ENCODE measurements around the gene MAML1. TPM values are rescaled to one million over a fixed set of nuclear protein-coding genes. Genes with fewer than 3 reads are reported as not detected.
"Not testable (repeated sequence)": the region's sequence is repeated elsewhere in the genome, so short reads cannot be mapped to it uniquely, and the experiment has no call there.

The MAML1 gene
- total and polyA plus RNA-seq, 2 experiments from 2014 or later: 7.5 to 15.9 TPM

- Histone ChIP-seq H3K4me3 (no peak overlapping the region), H3K27ac (peak overlapping the region; percentile 94), H3K4me1 (ENCODE audit: insufficient read depth) (peaks cover 17% of the 10 kb centered on the region), H2AFZ (no peak overlapping the region), H3K36me3 (replicated peaks; ENCODE audit: insufficient read depth, low read depth) (no peaks in the 10 kb centered on the region), H3K4me2 (peak overlapping the region; percentile 76), H3K9me3 (ENCODE audit: low read depth) (no peaks in the 10 kb centered on the region), H3K9me2 (replicated peaks; ENCODE audit: insufficient read depth) (no peaks in the 10 kb centered on the region), H3K79me2 (peaks cover 38% of the 10 kb centered on the region), H3K27me3 (no peaks in the 10 kb centered on the region), H4K20me1 (ENCODE audit: insufficient read depth, poor library complexity, severe bottlenecking) (peaks cover 23% of the 10 kb centered on the region)
- no peak for DNase-seq (ENCODE audit: low spot score)
- TF ChIP-seq EZH2 (IDR thresholded peaks at IDR 0.05; ENCODE audit: borderline replicate concordance) (no peak), EZH2phosphoT487 (IDR thresholded peaks at IDR 0.05; ENCODE audit: low read depth, severe bottlenecking, unreplicated experiment) (no peak), CTCF (IDR thresholded peaks at IDR 0.05; ENCODE audit: poor library complexity) (no peak)
- 88% methylated on average over 2 of the region's 2 CpGs for WGBS (ENCODE audit: low lambda C conversion rate, missing lambda C conversion rate)
These were observed 35.5 kb upstream of the MAML1 start for GRCh38 chr5:179697108-179697507.

GRCh38 chr5:179697543-179697942, 35.1 kb upstream of the MAML1 start:
- not testable (repeated sequence) for H3K27me3 ChIP-seq; H3K4me3 ChIP-seq; H3K36me3 ChIP-seq (replicated peaks; ENCODE audit: insufficient read depth, low read depth); H3K9me3 ChIP-seq (ENCODE audit: low read depth); H3K9me2 ChIP-seq (replicated peaks; ENCODE audit: insufficient read depth); DNase-seq (ENCODE audit: low spot score)
- peak overlapping the region; percentile 66 for H2AFZ ChIP-seq
- H3K79me2 ChIP-seq: peaks cover 42% of the 10 kb centered on the region
- H4K20me1 ChIP-seq (ENCODE audit: insufficient read depth, poor library complexity, severe bottlenecking): peaks cover 27% of the 10 kb centered on the region
- WGBS (ENCODE audit: low lambda C conversion rate, missing lambda C conversion rate): 94% methylated on average over 15 of the region's 15 CpGs
- H3K4me2 ChIP-seq: peak overlapping the region; percentile 76
- peak overlapping the region; percentile 94 for H3K27ac ChIP-seq
- peaks cover 21% of the 10 kb centered on the region for H3K4me1 ChIP-seq (ENCODE audit: insufficient read depth)

GRCh38 chr5:179697993-179698934, 34.4 kb upstream of the MAML1 start:
- Histone ChIP-seq H3K4me1 (ENCODE audit: insufficient read depth) (peaks cover 21% of the 10 kb centered on the region), H3K9me3 (ENCODE audit: low read depth) (no peaks in the 10 kb centered on the region), H3K9me2 (replicated peaks; ENCODE audit: insufficient read depth) (no peaks in the 10 kb centered on the region), H3K4me2 (peak overlapping the region; percentile 76), H4K20me1 (ENCODE audit: insufficient read depth, poor library complexity, severe bottlenecking) (peaks cover 35% of the 10 kb centered on the region), H3K79me2 (peaks cover 49% of the 10 kb centered on the region), H3K27ac (peak overlapping the region; percentile 94), H3K36me3 (replicated peaks; ENCODE audit: insufficient read depth, low read depth) (no peaks in the 10 kb centered on the region), H3K27me3 (no peaks in the 10 kb centered on the region), H2AFZ (peak overlapping the region; percentile 66), H3K4me3 (peak overlapping the region; percentile 40)
- 2% methylated on average over 63 of the region's 72 CpGs for WGBS (ENCODE audit: low lambda C conversion rate, missing lambda C conversion rate)
- peak; percentile 99 for DNase-seq (ENCODE audit: low spot score)
- TF ChIP-seq EZH2 (IDR thresholded peaks at IDR 0.05; ENCODE audit: borderline replicate concordance): no peak
- TF ChIP-seq EZH2phosphoT487 (IDR thresholded peaks at IDR 0.05; ENCODE audit: low read depth, severe bottlenecking, unreplicated experiment): no peak
- no peak for TF ChIP-seq CTCF (IDR thresholded peaks at IDR 0.05; ENCODE audit: poor library complexity)

- H3K36me3 ChIP-seq (replicated peaks; ENCODE audit: insufficient read depth, low read depth): no peaks in the 10 kb centered on the region
- WGBS (ENCODE audit: low lambda C conversion rate, missing lambda C conversion rate): 1% methylated on average over 32 of the region's 58 CpGs
- H4K20me1 ChIP-seq (ENCODE audit: insufficient read depth, poor library complexity, severe bottlenecking): peaks cover 43% of the 10 kb centered on the region
- H3K4me2 ChIP-seq: peak within 1 kb of the TSS; percentile 81
- peaks cover 57% of the 10 kb centered on the region for H3K79me2 ChIP-seq
- no peaks in the 10 kb centered on the region for H3K27me3 ChIP-seq
- peak within 1 kb of the TSS; percentile 66 for H2AFZ ChIP-seq
- H3K4me1 ChIP-seq (ENCODE audit: insufficient read depth): peaks cover 21% of the 10 kb centered on the region
- TF ChIP-seq CTCF (IDR thresholded peaks at IDR 0.05; ENCODE audit: poor library complexity): no peak
- TF ChIP-seq EZH2phosphoT487 (IDR thresholded peaks at IDR 0.05; ENCODE audit: low read depth, severe bottlenecking, unreplicated experiment): no peak
- no peak for TF ChIP-seq EZH2 (IDR thresholded peaks at IDR 0.05; ENCODE audit: borderline replicate concordance)
- H3K27ac ChIP-seq: peak within 1 kb of the TSS; percentile 97
- no peaks in the 10 kb centered on the region for H3K9me3 ChIP-seq (ENCODE audit: low read depth)
- no peak for DNase-seq (ENCODE audit: low spot score)
- H3K4me3 ChIP-seq: peak within 1 kb of the TSS; percentile 92
- H3K9me2 ChIP-seq (replicated peaks; ENCODE audit: insufficient read depth): no peaks in the 10 kb centered on the region
These were observed 33.5 kb upstream of the MAML1 start, which contains the start of gene CANX for GRCh38 chr5:179698935-179699615. CANX (plus strand) TSS chr5:179698967; CDS start chr5:179705682, 6,715 bp downstream.

Measured in hepatocyte (in vitro differentiated cells).